ENCODE data around the gene PRM1. TPM values are rescaled to one million over a fixed set of nuclear protein-coding genes. Genes with fewer than 3 reads are reported as not detected.
A peak's percentile ranks its signal among the peaks of the same experiment; 100 is the strongest.

PRM1 gene
- total and polyA plus RNA-seq, 2 of the 13 experiments (the other 11 are each of a cell fraction or from before 2014, with no cell fraction given) = not detected

GRCh38 chr16:11256661-11257130 is 24.4 kb downstream of the PRM1 start (continued):
- TF ChIP-seq TRAFD1 (CRISPR knock-in tag; IDR thresholded peaks at IDR 0.05; ENCODE audit: borderline replicate concordance) (no peak), ATF5 (CRISPR knock-in tag; IDR thresholded peaks at IDR 0.05; ENCODE audit: low read depth) (no peak), DMAP1 (CRISPR knock-in tag; IDR thresholded peaks at IDR 0.05) (no peak), IRF2 (CRISPR knock-in tag; IDR thresholded peaks at IDR 0.05) (no peak), KDM2A (CRISPR knock-in tag; IDR thresholded peaks at IDR 0.05; ENCODE audit: borderline replicate concordance, low read depth) (no peak; the same call in 1 of the 2 replicates), HOXA7 (CRISPR knock-in tag; IDR thresholded peaks at IDR 0.05) (0 out of 2 replicates have a peak, but pooled peaks have one; percentile 38), ZNF496 (CRISPR knock-in tag; IDR thresholded peaks at IDR 0.05; ENCODE audit: insufficient replicate concordance) (no peak), RXRA (CRISPR knock-in tag; IDR thresholded peaks at IDR 0.05) (0 out of 2 replicates have a peak, but pooled peaks have one; percentile 4), ZNF44 (CRISPR knock-in tag; IDR thresholded peaks at IDR 0.05) (peak; percentile 36; the same call in 1 of the 2 replicates), ZBED4 (CRISPR knock-in tag; IDR thresholded peaks at IDR 0.05; ENCODE audit: borderline replicate concordance) (peak; percentile 45; the same call in 1 of the 2 replicates), RBM22 (optimal IDR thresholded peaks at IDR 0.05; ENCODE audit: low read length) (peak; percentile 6), FIP1L1 (IDR thresholded peaks at IDR 0.05; ENCODE audit: borderline replicate concordance, insufficient read depth, low read depth, low read length) (no peak), ZFX (CRISPR knock-in tag; IDR thresholded peaks at IDR 0.05; ENCODE audit: low read depth) (peak; percentile 37), HOXA9 (CRISPR knock-in tag; IDR thresholded peaks at IDR 0.05; ENCODE audit: borderline replicate concordance) (no peak), ZNF619 (CRISPR knock-in tag; IDR thresholded peaks at IDR 0.05) (no peak), ZNF432 (CRISPR knock-in tag; IDR thresholded peaks at IDR 0.05; ENCODE audit: borderline replicate concordance) (no peak), ZNF460 (CRISPR knock-in tag; IDR thresholded peaks at IDR 0.05; ENCODE audit: borderline replicate concordance) (no peak; the same call in 1 of the 2 replicates), ZNF660 (CRISPR knock-in tag; IDR thresholded peaks at IDR 0.05; ENCODE audit: borderline replicate concordance, low read depth) (no peak), ZNF484 (CRISPR knock-in tag; IDR thresholded peaks at IDR 0.05; ENCODE audit: borderline replicate concordance, low read depth) (0 out of 2 replicates have a peak, but pooled peaks have one; percentile 12)
- TF ChIP-seq, protein P1, sequence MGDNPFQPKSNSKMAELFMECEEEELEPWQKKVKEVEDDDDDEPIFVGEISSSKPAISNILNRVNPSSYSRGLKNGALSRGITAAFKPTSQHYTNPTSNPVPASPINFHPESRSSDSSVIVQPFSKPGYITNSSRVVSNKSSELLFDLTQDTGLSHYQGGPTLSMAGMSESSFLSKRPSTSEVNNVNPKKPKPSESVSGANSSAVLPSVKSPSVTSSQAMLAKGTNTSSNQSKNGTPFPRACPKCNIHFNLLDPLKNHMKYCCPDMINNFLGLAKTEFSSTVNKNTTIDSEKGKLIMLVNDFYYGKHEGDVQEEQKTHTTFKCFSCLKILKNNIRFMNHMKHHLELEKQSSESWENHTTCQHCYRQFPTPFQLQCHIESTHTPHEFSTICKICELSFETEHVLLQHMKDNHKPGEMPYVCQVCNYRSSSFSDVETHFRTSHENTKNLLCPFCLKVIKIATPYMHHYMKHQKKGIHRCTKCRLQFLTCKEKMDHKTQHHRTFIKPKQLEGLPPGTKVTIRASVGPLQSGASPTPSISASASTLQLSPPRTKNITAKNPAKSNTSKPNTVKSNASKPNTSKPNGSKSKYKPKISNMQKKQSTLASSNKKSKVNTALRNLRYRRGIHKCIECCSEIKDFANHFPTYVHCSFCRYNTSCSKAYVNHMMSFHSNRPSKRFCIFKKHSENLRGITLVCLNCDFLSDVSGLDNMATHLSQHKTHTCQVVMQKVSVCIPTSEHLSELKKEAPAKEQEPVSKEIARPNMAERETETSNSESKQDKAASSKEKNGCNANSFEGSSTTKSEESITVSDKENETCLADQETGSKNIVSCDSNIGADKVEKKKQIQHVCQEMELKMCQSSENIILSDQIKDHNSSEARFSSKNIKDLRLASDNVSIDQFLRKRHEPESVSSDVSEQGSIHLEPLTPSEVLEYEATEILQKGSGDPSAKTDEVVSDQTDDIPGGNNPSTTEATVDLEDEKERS (CRISPR knock-in tag; IDR thresholded peaks at IDR 0.05) = no peak
